ENCODE data around the gene CHN2.
A peak's percentile ranks its signal among the peaks of the same experiment; 100 is the strongest.

CHN2 gene

DNA sequence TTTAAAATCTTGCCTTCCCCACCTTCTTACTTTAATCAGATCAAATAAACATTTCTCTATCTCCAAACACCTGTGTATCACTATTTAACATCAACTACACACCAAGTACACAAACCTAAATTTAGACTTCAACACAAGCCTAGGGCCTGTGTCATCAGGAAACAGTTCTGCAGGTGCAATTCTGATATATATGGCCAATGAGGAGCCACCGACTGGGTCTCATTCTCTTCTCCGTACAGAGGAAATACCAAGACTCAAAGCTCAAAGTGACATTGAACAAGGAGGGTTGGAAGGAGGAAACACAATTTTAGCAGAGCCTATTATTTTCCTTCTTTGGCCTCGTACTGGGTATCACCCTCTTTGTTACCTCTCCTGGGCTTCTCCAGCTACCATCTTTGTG is 216.4 kb downstream of the CHN2 start:
- no peak for DNase-seq

DNA sequence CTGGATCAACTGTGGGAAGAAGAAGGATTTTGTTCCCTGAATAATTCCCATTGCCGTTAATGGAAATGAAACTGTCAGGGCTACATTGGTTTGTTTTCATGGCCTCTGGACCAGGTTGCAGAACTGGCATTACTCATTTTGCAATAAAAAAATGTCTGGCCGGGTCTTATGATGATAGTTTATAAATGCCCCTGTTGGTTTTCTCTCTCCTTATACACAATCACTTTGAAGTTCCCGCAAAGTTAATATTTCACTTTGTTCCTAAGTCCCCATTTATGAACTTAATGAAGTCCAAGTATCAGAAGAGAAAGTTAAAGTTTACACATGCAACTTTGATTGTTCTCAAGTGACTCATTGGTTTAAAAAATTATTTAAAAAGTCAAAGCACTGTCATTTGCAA is 218.3 kb downstream of the CHN2 start:
- DNase-seq: no peak

DNA sequence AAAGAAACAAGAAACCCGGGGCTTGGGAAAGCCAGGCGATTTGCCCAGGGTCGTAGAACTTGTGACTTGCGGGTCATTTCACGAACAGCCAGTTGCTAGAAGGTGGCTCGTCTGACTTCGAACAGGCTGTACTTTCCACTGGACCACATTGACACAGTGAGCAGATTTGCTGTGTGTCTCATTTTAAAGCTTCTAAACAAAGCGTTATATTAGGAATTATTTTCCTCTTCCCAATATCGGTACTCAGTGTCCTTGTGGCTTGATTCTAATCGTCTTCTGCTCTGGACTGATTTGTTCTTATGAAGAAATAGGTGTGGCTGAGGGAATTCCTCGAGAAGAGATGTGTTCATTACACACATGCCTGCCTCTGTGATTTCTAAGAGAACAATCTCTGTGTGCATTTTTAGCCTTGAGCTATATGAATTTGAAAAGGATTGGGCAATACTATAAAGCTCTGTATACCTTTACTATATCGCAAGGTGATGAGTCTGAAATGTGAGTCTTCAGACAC is 219.1 kb downstream of the CHN2 start:
- DNase-seq: no peak

DNA sequence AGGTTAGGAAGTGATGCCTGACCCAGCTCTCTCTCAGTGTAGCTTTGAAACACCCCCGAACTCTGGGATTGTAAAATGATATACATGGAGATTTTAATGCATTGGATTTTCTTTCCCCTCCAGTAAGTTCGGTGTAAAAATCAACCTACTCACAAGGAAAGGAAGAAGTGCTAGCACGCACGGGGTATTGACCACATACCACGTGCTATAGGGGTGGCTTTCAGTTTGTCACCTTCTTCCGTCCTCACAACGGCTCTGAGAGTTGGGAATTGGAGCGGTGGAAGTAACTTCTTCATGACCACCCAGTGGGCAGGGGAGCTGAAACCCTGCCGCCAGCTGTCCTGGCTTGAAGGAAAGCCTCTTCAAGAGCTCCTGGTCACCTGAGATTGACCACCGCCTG is 219.6 kb downstream of the CHN2 start:
- DNase-seq: no peak

DNA sequence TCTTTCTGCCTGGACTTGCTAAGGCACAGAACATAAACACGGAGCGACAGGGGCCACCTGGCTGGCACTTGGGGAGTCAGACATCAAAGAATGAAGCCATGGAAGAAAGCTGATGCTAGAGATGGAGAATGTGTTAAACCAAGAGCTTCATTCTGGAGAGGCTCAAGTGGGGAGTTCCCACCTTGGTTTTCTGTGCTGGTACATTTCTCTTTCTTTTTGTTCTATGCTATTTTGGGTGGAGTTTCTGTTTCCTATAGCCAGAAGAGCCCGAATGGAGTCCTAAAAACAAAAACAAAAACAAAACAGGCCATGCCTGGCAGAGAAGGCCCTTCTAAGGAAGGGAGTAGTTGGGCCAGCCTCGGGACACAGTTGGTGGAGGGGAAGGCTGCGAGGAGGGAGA is 220.6 kb downstream of the CHN2 start:
- no peak for DNase-seq

DNA sequence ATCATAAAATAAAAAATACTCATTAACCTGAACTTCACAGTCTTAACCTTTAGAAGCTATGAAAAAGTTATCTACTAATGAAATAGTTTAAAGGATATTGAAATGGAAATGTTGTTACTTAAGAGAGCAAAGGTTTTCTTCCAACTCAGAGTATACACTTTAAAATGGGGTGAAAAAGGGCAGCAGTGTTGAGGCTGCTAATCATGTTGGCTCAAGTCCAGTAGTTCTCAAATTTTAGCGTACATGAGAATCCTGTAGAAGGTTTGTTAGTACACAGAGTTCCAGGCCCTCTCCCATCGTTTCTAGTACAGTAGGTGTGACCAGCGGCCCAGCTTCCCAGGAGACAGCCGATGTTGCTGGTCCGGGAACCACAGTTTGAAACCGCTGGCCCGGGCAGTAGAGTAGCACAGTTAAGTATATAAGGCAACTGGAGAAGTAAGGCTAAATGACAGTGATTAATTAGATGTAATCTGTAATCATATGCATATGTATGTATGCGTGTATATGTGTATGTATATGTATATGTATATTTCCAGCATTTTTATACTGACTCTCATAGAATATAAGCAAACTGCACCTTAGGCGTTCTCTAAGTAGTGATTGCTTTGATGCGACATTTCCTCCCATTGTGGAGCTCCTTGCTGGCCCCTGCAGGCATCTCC is 221.8 kb downstream of the CHN2 start:
- no peak for DNase-seq

DNA sequence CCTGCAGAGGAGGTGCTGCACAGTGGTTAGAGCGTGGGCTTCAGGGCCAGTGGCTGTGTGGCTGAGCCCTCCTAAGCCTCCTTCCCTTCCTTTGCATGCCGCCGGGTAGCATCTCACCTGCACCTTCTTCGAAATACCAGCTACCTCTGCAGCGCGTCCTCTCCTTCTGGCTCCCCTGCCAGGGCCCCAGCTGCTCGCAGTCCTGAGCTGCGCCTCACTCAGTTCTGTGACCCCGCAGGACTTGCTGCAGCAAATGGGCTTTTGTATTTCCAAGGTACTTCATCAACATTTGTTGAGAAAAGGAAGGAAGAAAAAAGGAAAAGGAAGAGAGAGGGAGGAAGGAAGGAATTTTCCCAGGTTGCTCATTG is 222.3 kb downstream of the CHN2 start:
- no peak for DNase-seq

DNA sequence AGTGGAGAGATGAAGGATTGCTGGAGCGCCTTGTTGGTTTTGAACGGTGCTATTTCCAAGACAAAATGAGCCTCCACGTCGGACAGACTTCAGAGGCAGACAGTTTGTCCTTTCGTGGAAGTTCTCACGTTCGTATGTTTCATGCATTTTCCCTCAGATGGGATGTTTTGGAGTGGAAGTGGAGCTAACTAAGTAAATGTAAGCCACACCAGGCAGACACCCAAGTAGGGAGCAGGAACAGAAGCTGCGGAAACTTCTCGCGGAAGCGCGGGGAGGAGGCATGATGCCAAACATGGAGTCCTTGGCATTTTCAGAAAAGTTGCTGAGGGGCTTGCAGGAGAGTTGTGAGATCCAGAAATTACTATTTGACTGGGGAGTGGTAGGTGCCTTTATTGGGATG is 223.5 kb downstream of the CHN2 start:
- no peak for DNase-seq

DNA sequence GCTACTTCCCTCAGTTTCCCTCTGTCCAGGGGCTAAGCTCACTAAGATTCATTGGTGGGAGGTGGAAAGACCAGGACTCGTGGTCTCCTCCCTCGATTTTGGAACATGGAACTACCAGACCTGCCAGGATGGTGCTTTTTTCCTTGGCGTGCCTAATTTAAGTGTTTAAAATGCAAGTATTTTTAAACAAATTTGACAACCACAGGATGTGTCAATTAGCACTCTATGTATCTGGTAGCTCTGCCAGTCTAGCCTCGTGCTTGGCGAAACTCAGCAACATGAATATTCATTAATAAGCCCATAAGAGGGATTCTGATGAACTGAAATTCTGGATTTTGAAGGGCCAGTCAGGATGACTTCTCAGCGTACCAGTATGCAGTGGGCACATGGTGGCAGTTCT is 224.1 kb downstream of the CHN2 start:
- DNase-seq: no peak

DNA sequence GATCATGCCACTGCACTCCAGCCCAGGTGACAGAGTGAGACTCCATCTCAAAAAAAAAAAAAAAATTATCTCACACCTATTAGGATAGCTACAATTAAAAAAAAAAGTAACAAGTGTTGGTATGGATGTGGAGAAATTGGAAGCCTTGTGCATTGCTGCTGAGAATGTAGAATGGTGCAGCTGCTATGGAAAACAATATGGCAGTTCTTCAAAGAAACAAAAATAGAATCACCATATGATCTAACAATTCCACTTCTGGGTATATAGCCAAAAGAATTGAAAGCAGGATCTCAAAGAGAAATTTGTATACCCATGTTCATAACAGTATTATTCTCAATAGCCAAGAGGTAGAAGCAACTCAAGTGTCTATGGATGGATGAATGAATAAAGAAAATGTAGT is 225.4 kb downstream of the CHN2 start:
- no peak for DNase-seq

DNA sequence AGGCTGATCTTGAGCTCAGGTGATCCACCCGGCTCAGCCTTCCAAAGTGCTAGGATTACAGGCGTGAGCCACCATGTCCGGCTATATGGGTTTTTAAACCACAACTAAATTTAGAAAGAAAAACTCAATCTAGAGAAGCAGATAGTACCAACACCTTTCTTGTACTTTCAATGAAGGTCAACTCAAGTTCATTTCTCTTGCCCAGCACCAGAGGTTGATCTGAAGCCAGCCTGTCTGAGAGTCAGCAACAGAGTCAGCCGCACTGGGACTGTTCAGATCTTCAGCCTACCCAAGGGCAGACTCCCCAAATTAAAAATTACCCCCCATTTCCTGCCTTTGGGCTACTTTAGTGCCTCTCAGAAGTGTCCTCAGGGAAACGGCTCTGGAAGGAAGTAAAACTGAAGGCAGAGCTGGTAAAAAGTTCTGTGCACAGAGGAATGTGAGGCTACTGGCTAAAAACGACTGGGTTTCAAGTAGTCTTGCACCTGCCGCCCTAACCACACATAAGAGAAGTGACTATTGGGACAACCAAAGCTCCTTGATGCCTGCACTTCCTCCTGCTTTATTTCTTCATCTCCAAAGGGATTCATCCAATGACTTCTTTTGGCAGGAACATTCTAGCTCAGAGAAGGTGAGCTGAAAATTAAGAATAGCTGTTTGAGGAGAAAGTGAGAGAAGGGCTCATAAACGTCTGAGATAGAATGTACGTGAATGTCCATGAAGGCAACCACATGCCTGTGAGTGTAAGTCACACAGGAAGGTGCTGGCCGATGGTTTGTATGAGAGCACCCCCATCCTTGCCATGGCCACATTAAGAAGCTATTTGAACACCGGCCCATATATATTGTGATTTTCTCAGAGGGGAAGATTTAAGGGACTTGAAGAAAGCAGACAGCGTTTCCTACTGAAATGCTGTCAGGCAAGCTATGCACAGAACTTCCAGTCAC is 226.7 kb downstream of the CHN2 start:
- no peak for DNase-seq

DNA sequence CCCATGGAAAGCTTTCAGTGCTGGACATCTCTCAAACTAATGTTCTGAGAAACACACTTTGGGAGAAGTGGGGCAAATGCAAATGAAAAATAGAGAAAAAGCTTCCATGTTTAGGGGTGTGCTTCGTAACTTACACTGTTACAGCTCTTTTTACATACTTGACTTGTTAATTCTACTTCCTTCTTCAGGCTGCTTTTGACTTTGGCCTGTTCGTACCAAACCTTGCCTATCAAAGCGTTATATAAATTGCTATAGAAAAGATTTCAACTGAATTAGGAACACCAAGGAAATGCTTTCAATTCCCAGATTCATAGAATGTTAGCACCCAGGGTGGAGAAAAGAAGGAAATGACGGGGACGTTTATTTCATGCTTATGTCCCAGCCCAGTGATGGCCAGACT is 228.3 kb downstream of the CHN2 start:
- DNase-seq: no peak

DNA sequence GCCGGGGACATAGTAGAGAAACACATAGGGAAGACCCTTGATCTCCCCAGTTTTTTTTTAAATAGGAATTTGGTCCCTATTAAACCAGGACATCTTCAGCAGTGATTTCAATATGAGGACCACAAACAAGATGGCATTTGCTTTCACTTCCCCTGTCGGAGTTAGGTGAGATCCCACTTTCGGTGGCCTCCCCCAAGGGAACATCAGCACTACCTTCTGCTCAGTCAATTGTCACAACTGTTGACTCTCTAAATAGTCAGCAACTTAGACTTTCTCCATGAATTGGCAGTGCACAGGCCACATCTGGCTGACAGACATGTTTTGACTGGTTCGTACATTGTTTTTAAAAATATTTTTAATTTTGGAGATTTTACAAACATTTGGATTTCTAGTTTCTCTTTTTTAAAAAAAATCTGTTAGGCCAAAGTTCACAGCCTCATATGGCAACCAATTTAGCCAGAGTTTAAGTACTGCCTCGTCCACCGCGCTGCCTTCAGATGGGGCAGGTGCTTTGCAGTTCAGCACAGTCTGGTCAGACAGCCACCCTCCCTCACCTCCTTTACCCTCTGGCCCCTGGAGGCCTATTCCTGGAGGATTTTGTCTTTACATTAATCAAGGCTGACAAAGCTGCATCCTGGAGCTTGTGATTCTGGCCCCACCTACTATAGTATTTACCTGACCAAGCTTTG is 229.9 kb downstream of the CHN2 start:
- DNase-seq: no peak

DNA sequence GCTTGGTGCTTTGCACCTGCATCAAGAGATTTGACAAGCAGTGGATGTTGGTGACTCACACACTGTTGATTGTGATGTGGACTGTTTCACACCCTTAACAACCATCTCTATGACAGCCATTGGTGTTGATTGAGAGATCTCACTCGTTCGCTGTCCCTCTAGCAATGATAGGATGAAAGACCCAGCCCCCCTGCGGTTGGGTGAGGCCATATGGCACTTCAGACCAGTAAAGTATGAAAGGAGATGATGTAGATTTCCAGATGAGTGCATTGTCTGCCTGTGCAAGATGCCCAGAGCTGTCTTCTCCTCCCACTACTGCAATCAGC is 230.4 kb downstream of the CHN2 start:
- no peak for DNase-seq

DNA sequence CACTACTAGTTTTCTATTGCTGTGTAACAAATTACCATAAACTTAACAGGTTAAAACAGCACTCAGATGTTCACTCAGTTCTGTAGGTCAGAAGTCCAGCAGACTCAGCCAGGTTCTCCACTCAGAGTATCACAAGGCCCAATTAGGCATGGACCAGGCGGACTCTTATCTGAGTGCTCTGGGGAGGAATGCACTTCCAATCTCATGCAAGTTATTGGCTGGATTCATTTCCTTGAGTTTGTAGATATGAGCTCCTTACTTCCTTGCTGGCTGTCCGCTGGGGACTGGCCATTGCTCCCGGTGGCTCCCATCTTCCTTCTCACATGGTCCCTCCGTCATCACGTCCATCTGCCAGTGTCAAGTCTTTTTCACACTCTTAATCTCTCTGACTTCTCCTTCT is 232.0 kb downstream of the CHN2 start:
- DNase-seq: no peak

DNA sequence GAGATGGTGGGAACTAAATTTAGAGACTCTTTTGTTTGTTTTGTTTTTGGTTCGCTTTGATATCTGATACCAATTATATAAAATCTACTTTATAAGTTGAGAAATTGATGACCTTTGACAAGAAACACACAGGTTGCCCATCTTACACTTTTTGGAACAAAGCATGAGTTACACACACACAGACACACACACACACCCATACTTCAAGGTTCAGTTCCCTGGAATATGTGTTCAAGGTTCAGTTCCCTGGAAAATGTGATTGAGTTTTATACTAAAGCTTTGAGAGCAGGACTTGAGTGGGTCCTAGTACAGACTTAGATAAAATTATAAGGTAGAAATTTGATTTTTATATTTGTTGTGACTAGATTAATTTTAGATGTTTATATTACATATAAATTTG is 234.8 kb downstream of the CHN2 start:
- DNase-seq: no peak

DNA sequence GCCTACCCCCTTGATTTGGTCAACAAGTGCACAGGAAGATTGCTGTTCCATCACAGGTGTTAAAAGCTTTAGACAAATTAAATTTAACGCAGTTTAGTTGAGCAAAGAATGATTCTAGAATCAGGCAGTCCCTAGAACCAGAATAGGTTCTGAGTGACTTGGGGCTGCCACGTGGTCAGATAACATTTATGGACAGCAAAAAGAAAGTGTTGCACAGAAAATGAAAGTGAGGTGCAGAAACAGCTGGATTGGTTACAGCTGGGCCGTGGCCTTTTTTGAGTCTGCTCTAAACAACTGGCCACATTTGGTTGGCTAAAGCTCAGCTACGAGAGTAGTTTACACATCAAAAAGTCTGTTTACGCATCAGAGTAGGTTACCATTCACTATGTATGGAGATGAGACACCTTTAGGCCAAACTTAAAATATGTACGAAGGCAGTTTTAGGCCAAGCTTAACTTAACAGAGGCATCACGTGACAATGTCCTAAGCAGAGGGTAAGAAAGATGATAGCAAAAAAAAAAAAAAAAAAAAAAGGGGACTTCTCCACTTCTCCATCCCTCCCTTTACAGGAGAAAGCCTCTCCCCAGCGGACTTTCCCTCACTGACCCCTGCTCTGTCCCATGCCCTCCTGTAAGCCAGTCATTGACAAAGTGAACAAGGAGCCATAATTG is 235.8 kb downstream of the CHN2 start:
- DNase-seq: no peak

DNA sequence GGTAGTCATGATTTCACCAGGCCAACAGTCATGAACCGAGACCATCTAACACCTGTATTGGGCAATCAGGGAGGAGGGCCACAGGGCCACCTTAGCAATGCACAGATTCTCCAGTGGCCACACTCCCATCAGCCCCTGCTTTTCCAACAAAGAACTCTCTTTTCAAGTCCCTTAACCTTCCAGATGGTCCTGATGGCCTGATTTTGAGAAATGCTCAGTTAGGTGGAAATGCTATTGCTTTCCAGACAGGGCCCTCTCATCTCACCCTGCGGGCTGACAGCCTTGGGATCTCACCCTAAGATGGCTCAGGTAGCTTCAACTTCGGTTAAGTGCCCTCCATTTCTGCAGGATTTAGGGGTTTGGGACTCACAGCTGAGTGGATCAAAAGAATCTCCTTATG is 237.1 kb downstream of the CHN2 start:
- no peak for DNase-seq

DNA sequence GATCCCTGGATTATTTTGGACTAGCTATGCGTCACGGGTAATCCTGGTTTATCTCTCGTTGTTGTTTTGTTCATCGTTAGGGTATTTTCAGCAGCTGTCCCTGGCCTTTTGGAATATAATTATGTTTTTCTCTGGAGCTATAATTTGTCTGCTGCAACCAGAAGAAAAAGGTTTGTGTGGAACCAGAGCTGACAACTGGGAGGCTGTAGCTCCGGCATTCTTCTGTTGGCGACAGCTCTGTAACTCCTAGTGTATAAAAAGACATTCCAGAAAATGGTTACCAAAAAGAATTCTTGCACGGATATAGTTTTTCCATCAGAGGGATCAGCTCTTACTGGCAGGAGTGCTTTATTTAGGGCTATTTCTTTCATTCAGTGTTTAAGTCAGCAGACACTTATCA is 238.1 kb downstream of the CHN2 start:
- no peak for DNase-seq

DNA sequence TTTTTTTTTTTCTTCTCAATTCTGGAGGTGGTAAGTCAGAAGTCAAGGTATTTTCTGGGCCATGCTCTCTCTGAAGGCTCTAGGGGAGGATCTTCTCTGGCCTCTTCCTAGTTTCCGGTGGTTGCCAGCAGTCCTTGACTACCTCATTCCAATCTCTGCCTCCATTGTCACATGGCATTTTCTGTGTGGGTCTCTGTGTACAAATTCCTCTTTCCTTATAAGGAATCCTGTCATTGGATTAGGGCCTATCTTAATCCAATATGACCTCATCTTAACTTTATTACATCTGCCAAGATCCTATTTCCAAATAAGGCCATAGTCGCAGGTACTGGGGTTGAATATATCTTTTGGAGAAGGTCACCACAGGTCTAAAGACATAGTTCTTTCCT is 239.8 kb downstream of the CHN2 start:
- DNase-seq: peak; percentile 1 to 3

DNA sequence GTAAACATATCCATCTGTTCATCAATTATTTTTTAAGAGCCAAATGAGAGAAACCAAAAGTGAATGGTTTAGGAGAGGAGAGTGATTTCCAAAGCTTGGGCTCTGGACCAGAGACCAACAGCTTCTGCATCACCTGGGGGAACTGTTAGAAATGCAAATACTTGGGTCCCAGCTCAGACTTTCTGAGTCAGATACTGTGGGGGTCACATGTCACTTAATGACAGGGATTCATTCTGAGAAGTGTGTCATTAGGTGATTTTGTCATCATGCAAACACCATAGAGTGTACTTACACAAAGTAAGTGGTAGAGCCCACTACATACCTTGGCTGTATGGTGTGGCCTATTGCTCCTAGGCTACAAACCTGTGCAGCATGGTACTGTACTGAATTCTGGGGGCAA is 240.6 kb downstream of the CHN2 start:
- no peak for DNase-seq

DNA sequence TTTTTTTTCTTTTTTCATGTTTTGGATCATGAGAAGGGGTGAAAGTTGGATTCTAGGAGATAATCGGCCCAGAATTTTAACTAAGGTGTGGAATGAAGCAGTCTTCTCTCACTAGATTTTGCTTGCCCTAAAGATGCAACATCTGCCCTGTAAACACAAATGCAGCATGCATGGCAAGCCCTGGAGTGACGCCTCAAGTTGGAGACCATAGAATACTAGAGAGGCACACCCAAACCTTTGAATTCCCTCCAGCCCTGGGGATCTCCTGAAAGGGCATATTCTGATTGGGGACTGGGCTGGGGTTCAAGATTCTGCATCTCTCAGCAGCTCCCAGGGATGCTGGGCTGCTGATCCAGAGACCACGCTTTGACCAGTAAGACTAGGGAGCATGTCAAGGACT is 241.3 kb downstream of the CHN2 start:
- no peak for DNase-seq

DNA sequence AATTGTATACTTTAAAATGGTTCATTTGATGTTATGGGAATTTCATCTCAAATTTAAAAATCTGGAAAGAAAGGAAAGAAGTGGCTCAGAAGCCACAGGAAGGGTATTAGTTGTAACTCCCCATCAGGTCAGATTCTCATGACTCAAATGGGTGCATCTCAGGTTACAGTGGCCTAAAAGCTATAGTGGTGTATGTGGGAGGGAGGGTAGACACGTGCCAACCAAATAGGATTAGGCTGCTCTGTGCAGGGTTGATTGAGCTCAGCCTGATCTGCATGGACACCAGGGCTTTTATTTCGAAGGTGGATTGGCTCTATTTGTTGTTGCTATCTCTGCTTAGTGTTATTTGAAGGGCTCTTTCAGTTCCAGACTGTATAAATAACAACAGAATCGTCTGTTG is 247.6 kb downstream of the CHN2 start:
- DNase-seq: no peak

Data from inflammatory macrophage (primary cell).